HG03575 (cell line): ENCODE results near the gene PSMB9.

Experiments
- ATAC-seq: cut with Tn5 transposase; IDR thresholded peaks from one replicate; pipeline ENCODE4 v1.9.1; 2021; ENCODE audit not compliant: unreplicated experiment, insufficient number of reproducible peaks, low FRiP score; ENCODE audit errors: extremely low read depth

The PSMB9 gene

GRCh38 chr6:32837651-32838113 is 16.3 kb upstream of the PSMB9 start:
- ATAC-seq = no peak

- peak; percentile 36 for ATAC-seq
These were observed 15.7 kb upstream of the PSMB9 start, which contains the start of gene TAP2 for GRCh38 chr6:32838114-32838958. TAP2 (minus strand) TSS chr6:32838739; CDS start chr6:32838233, 506 bp downstream.

GRCh38 chr6:32839356-32839755 is 14.6 kb upstream of the PSMB9 start:
- ATAC-seq = no peak

- ATAC-seq = no peak
These were observed 13.3 kb upstream of the PSMB9 start for GRCh38 chr6:32840604-32841246.

GRCh38 chr6:32842021-32842650 is 11.9 kb upstream of the PSMB9 start:
- ATAC-seq = no peak

- no peak for ATAC-seq
These were observed 11.3 kb upstream of the PSMB9 start for GRCh38 chr6:32842690-32843089.

- no peak for ATAC-seq
These were observed 10.5 kb upstream of the PSMB9 start for GRCh38 chr6:32843331-32843978.

GRCh38 chr6:32843979-32844838 is 9.8 kb upstream of the PSMB9 start, which contains the start of gene PSMB8:
PSMB8 (minus strand) TSS chr6:32844047; CDS start chr6:32843996, 51 bp downstream.
- no peak for ATAC-seq

- no peak for ATAC-seq
These were observed 9.1 kb upstream of the PSMB9 start for GRCh38 chr6:32844839-32845383.

GRCh38 chr6:32845384-32845884 is 8.6 kb upstream of the PSMB9 start:
- ATAC-seq = no peak

GRCh38 chr6:32847004-32847403 is 7.0 kb upstream of the PSMB9 start:
- ATAC-seq = no peak

GRCh38 chr6:32847795-32848194 is 6.2 kb upstream of the PSMB9 start:
- ATAC-seq = no peak

GRCh38 chr6:32849126-32849525 is 4.9 kb upstream of the PSMB9 start:
- no peak for ATAC-seq

- no peak for ATAC-seq
These were observed 3.0 kb upstream of the PSMB9 start for GRCh38 chr6:32851025-32851424.

GRCh38 chr6:32852018-32852843 is 1.8 kb upstream of the PSMB9 start:
- ATAC-seq = no peak

- no peak for ATAC-seq
These were observed 1.0 kb upstream of the PSMB9 start for GRCh38 chr6:32852844-32853540.
